ENCODE results near the gene METTL16. TPM values are rescaled to one million over a fixed set of nuclear protein-coding genes. Genes with fewer than 3 reads are reported as not detected.

METTL16 gene
- polyA plus RNA-seq, 1 of the 3 experiments (the other 2 are of a cell fraction) = 8.1 TPM

DNA sequence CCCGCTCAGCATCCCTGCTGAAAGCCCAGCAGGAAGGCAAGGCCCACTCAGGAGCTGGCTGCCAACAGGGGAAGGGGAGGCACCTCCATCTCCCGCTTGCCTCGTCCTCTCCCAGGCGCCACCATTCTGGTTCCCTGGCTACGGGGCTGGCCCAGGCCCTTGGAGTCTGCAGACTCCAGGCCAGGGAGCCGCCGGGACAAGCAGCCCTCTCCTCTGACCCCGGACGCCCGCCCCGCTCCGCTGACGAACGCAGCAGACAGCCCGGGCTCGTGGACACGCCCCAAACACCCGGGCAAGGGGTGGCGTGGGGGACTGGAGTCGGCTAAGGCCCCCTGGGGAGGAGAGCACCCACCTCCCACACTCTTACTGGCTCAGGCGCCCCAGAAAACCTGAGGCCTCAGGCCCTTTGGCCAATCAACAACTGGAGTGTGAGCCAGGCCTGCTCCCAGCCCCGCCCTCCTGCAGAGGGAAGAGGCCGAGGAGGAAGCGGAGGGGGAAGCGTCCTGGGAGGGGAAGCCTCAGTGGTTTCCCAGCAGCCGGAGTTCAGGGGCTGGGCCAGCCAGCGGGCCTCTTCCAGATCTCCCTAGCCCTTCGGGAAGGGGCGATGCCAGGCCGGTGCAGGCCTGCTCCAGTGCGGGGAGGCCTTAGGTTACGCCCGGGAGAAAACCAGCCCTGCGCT, 115.0 kb downstream of the METTL16 start (continued):
- TF ChIP-seq, protein P1, sequence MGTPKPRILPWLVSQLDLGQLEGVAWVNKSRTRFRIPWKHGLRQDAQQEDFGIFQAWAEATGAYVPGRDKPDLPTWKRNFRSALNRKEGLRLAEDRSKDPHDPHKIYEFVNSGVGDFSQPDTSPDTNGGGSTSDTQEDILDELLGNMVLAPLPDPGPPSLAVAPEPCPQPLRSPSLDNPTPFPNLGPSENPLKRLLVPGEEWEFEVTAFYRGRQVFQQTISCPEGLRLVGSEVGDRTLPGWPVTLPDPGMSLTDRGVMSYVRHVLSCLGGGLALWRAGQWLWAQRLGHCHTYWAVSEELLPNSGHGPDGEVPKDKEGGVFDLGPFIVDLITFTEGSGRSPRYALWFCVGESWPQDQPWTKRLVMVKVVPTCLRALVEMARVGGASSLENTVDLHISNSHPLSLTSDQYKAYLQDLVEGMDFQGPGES (IDR thresholded peaks at IDR 0.05; ENCODE audit: low read depth, low read length) = peak; percentile 42; the same call in 1 of the 2 replicates
- TF ChIP-seq SIN3A (IDR thresholded peaks at IDR 0.05; ENCODE audit: borderline replicate concordance, low read depth, low read length) (0 out of 2 replicates have a peak, but pooled peaks have one; percentile 18), SMC3 (IDR thresholded peaks at IDR 0.05; ENCODE audit: low read depth, low read length) (no peak), TCF12 (IDR thresholded peaks at IDR 0.05) (peak; percentile 30; the same call in 1 of the 2 replicates), MEF2A (IDR thresholded peaks at IDR 0.05; ENCODE audit: borderline replicate concordance, low read depth) (no peak), ELF1 (IDR thresholded peaks at IDR 0.05) (no peak), FOXJ3 (CRISPR knock-in tag; IDR thresholded peaks at IDR 0.05) (peak; percentile 15; the same call in 1 of the 2 replicates), TEAD4 (IDR thresholded peaks at IDR 0.05; ENCODE audit: borderline replicate concordance, insufficient read depth) (no peak), NRF1 (IDR thresholded peaks at IDR 0.05; ENCODE audit: low read depth, low read length) (no peak)
- TF ChIP-seq, protein P2, sequence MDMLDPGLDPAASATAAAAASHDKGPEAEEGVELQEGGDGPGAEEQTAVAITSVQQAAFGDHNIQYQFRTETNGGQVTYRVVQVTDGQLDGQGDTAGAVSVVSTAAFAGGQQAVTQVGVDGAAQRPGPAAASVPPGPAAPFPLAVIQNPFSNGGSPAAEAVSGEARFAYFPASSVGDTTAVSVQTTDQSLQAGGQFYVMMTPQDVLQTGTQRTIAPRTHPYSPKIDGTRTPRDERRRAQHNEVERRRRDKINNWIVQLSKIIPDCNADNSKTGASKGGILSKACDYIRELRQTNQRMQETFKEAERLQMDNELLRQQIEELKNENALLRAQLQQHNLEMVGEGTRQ (IDR thresholded peaks at IDR 0.05; ENCODE audit: borderline replicate concordance, low read depth, low read length) = no peak

DNA sequence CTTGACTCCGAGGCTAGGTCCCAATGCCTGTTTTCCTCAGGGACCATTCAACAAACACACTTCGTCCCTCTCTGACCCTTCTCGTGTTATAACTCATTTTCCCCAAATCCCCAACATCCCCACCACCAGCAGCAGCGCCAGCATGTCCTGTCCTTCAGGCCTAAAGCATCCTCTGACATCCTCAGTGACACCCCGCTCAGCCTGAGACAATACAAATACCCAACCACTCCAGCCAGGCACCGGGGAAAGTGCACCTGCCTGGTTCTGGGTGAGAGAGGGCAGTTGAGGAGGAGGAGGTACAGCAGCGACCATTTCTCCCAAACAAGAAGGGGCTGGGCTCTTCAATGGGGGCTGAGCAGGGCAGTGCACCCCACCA, 115.5 kb downstream of the METTL16 start:
- H2AFZ ChIP-seq (ENCODE audit: low read depth) = no peak overlapping the region
- H3K4me3 ChIP-seq (ENCODE audit: low read depth in 2 of 2, low read length in 1 of 2) = peak overlapping the region; percentile 43 to 60
- H3K4me1 ChIP-seq (ENCODE audit: control insufficient read depth in 1 of 2, insufficient read depth in 2 of 2, low read depth in 1 of 2, low read length in 1 of 2) = peaks cover 38 to 56% of the 10 kb centered on the region in 2 experiments
- H3K9me2 ChIP-seq = no peaks in the 10 kb centered on the region
- peaks cover 20% of the 10 kb centered on the region; the same call in 1 of the 2 replicates for H4K20me1 ChIP-seq (ENCODE audit: insufficient read depth)
- peaks cover 20% of the 10 kb centered on the region for H3F3A ChIP-seq (replicated peaks; ENCODE audit: insufficient read depth)
- H3K4me2 ChIP-seq = peak overlapping the region; percentile 98
- no peaks in the 10 kb centered on the region for H3K36me3 ChIP-seq (replicated peaks in 1 of 2; ENCODE audit: control insufficient read depth in 1 of 2, insufficient read depth in 2 of 2, low read length in 1 of 2)
- no peaks in the 10 kb centered on the region for H3K9me3 ChIP-seq
- no peaks in the 10 kb centered on the region for H3K27me3 ChIP-seq (ENCODE audit: insufficient read depth)
- WGBS (ENCODE audit: low lambda C conversion rate) = 74% methylated on average over 7 of the region's 7 CpGs
- CTCF ChIA-PET = interaction anchor here (1.0 to 27.8 kb wide), 2 partner anchors 20 kb away, joined by 5 to 654 read pairs; no protein-coding TSS in a partner anchor
- DNase-seq = no peak
- H3K79me2 ChIP-seq (ENCODE audit: insufficient read depth) = peaks cover 63% of the 10 kb centered on the region
- peak overlapping the region; percentile 89 to 100 for H3K27ac ChIP-seq (ENCODE audit: low read depth in 2 of 2, low read length in 1 of 2)
- TF ChIP-seq POLR2AphosphoS5 (IDR thresholded peaks at IDR 0.05; ENCODE audit: low read depth, low read length) = no peak
- TF ChIP-seq TAF1 (IDR thresholded peaks at IDR 0.05; ENCODE audit: borderline replicate concordance, low read depth, low read length) = no peak
- TF ChIP-seq CHD2 (IDR thresholded peaks at IDR 0.05; ENCODE audit: low read length, partially characterized antibody) = no peak
- TF ChIP-seq MEF2A (IDR thresholded peaks at IDR 0.05; ENCODE audit: borderline replicate concordance, low read depth) = no peak
- POLR2A ChIA-PET = no interaction called here
- H3K9ac ChIP-seq = peak overlapping the region; percentile 69

Measured in SK-N-SH (cell line).